ENCODE results near the gene ADAD1.
"Not testable (repeated sequence)": the region's sequence is repeated elsewhere in the genome, so short reads cannot be mapped to it uniquely, and the experiment has no call there.

Gene ADAD1

GRCh38 chr4:122378711-122379110 is at the start of gene ADAD1:
Gene ADAD1 (plus strand): TSS chr4:122379011. CDS start chr4:122380070, 1,059 bp downstream.
- DNase-seq (ENCODE audit: low read depth) = no peak

DNA sequence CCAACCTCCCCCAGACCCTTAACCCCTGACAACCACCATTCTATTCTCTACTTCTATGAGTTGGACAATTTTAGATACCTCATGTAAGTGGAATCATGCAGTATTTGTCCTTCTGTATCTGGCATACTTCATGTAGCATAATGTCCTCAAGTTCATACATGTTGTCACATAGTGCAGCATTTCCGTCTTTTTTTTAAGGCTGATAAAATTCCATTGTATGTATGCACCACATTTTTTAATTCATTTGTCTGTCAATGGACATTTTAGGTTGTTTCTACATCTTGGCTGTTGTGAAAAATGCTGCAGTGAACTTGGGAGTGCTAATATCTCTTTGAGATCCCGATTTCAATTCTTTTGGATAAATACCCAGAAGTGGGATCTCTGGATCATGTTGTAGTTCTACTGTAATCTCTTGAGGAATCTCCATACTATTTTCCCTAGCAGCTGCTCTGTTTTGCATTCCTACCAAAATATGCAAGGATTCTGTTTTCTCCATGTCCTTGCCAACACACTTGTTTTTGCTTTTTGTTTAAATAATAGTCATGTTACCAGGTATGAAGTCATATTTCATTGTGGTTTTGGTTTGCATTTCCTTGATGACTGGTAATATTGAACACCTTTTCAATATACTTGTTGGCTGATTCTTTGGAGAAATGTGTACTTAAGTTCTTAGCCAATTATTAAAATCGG is 48.8 kb upstream of the ADAD1 start:
- no peak for DNase-seq (ENCODE audit: low read depth)

DNA sequence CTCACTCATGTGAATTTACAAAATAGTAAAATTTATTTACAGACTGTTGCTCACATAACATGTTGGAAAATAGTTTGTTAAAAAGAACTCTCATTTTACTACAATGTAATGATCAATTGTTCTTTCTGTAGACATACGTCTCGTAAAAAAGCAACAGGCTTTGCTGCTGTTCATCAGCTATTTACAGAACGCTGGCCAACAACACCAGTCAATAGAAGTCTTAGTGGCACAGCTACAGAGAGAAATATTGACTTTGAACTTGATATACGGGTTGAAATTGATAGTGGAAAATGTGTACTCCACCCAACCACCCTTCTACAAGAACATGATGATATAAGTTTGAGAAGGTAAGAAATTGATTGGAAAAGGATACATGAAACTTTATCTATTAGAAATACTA is 47.6 kb upstream of the ADAD1 start:
- DNase-seq (ENCODE audit: low read depth) = no peak

DNA sequence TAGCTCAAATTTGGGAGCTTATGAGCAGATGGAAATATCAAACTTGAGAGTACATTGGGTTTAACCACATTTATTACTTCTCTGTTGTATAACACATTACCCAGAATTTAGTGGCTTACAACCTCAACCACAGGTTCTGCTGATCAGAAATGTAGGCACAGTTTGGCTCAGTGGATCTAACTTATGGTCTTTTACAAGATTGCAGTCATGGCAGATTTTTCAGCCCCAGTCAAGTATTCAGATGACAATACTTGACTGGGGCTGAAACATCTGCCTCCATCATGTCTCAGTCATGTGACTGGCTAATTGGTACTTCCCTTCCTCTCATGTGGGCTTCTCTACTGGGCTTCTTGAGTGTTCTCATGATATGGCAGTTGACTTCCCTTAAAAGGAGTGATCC is 44.0 kb upstream of the ADAD1 start:
- DNase-seq (ENCODE audit: low read depth) = no peak

- no peak for DNase-seq (ENCODE audit: low read depth)
These were observed 36.9 kb upstream of the ADAD1 start for GRCh38 chr4:122341886-122342285.

- DNase-seq (ENCODE audit: low read depth) = no peak
These were observed 32.8 kb upstream of the ADAD1 start for GRCh38 chr4:122346036-122346435.

DNA sequence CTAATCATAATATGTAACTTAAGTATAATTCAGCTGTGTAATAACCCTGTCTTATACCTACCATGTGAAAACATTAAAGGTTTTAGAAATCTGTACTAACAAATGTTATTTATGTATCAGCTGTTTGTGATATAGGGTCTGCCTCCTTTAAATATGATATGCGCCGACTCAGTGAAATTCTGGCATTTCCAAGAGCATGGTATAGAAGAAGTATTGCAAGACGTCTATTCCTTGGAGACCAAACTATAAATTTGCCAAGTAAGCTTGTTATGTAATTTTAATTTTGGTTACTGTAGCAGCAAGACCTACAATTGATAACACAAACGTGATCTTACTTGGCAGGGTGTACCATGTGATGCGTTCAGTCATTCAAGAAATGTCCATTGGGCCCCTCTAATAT is 32.3 kb upstream of the ADAD1 start:
- no peak for DNase-seq (ENCODE audit: low read depth)

DNA sequence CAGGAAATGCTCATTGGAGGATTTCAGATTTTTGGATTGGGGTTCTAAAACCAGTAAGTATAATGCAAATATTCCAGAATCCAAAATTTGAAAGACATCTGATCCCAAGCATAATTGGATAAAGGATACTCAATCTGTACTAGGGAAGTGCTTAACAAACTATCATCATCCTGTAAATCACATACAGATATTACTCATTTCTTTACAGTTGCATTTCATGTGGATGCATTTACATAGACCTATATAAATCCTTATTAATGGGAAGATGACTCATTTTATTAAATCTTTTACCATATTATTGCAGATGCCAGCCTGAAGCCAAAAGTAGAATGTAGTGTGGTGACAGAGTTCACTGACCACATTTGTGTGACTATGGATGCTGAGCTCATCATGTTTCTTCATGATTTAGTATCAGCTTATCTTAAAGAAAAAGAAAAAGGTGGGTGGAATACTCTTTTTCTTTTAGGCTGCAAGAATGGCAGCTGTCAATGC is 22.4 kb upstream of the ADAD1 start:
- DNase-seq (ENCODE audit: low read depth) = no peak

- DNase-seq (ENCODE audit: low read depth) = no peak
These were observed 18.1 kb upstream of the ADAD1 start for GRCh38 chr4:122360754-122361153.

DNA sequence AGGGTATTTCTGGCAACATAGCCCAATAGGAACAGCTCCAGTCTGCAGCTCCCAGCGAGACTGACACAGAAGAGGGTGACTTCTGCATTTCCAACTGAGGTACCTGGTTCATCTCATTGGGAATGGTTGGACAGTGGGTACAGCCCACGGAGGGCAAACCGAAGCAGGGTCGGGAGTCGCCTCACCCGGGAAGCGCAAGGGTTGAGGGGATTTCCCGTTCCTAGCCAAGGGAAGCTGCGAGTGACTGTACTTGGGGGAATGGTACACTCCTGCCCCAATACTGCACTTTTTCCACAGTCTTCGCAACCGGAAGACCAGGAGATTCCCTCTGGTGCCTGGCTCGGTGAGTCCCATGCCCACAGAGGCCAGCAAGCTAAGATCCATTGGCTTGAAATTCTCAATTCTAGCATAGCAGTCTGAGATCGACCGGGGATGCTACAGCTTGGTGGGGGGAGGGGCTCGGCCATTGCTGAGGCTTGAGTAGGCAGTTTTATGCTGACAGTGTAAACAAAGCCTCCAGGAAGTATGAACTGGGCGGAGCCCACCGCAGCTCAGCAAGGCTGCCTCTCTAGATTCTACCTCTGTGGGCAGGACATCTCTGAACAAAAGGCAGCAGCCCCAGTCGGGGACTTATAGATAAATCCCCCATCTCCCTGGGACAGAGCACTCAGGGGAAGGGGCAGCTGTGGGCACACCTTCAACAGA is 14.0 kb upstream of the ADAD1 start:
- no peak for DNase-seq (ENCODE audit: low read depth)

DNA sequence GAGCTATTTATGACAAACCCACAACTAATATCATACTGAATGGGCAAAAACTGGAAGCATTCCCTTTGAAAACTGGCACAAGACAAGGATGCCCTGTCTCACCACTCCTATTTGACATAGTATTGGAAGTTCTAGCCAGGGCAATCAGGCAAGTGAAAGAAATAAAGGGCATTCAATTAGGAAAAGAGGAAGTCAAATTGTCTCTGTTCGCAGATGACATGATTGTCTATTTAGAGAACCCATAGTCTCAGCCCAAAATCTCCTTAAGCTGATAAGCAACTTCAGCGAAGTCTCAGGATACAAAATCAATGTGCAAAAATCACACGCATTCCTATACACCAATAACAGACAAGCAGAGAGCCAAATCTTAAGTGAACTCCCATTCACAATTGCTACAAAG is 10.0 kb upstream of the ADAD1 start:
- DNase-seq (ENCODE audit: low read depth) = not testable (repeated sequence)

- no peak for DNase-seq (ENCODE audit: low read depth)
These were observed 1.5 kb upstream of the ADAD1 start for GRCh38 chr4:122377352-122377751.

DNA sequence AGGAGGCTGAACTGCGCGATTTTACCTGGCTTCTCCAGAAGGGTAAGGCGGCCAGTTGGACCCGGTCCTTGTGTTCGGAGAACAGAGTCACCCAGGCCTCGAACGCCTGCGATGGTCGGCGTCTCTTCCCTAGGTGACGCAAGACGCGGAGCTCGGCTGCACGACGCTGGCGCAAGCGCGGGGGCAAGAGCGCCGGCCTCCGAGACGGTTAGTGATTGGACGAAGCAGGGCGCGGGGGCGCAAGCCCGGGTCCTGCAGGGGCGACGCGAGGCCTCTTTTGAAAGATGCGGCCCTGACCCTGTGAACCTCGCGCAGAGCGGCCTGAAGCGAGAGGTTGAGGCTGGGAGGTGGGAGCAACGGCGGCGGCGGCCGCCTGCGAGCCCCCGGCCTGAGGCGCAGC is 428 bp downstream of the ADAD1 start:
- DNase-seq (ENCODE audit: low read depth) = no peak

GRCh38 chr4:122383341-122383740 is 4.5 kb downstream of the ADAD1 start:
- DNase-seq (ENCODE audit: low read depth) = no peak

- DNase-seq (ENCODE audit: low read depth) = no peak
These were observed 5.4 kb downstream of the ADAD1 start for GRCh38 chr4:122384245-122384644.

- DNase-seq (ENCODE audit: low read depth) = no peak
These were observed 14.5 kb downstream of the ADAD1 start for GRCh38 chr4:122393276-122393675.

DNA sequence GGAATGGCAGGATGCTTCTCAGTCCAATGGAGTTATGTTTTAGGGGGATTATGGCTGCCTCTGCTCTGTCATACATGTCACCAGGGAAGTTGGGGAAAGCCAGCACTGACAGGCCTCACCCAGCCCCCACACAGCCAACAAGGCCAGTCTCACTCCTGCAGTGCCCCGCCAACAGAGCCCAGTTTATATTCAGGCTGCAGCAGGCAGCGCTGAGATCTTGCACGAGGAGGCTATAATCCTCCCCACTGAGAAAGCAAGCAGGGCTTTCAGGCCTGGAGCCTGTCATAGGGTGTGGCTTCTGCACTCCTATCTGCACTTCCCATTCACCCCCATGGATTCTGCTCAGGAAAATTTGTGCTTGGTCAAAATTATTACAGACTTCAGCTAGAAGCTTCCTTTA is 25.1 kb downstream of the ADAD1 start:
- DNase-seq (ENCODE audit: low read depth) = no peak

GRCh38 chr4:122412547-122412946 is 33.7 kb downstream of the ADAD1 start:
- no peak for DNase-seq (ENCODE audit: low read depth)

GRCh38 chr4:122423246-122423645 is 44.4 kb downstream of the ADAD1 start:
- no peak for DNase-seq (ENCODE audit: low read depth)

GRCh38 chr4:122431351-122431750 is 52.5 kb downstream of the ADAD1 start:
- no peak for DNase-seq (ENCODE audit: low read depth)

DNA sequence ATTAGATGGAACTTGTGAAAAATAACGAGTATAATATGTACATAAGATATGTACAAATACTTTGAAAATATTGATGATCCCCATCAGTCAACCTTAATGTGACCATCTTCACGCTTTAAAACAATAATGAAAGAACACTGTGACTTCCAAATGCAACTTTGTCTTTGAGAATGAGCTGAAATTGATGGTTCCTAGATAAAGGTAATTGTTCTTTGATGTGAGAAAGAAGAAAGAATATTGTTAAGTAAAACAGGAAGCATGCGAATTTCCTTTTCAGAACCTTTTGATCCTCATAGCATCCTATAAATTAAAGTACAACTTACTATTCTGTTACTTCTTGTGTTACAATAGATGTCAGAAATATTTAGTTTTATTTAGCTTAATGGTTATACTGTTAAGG is 55.5 kb downstream of the ADAD1 start:
- no peak for DNase-seq (ENCODE audit: low read depth)

- no peak for DNase-seq (ENCODE audit: low read depth)
These were observed 72.0 kb downstream of the ADAD1 start for GRCh38 chr4:122450847-122451246.

GRCh38 chr4:122453384-122453995 is 74.7 kb downstream of the ADAD1 start:
- DNase-seq (ENCODE audit: low read depth) = no peak
